A673 (cell line): ENCODE measurements around the gene NOM1.

Experiments used
- EZH2 ChIP-seq: fragments of 200-600 bp; sonication (generic); IDR thresholded peaks from 2 replicates; pipeline ENCODE4 v1.6.1; 2017; ENCODE audit warnings: borderline replicate concordance, low read depth, mild to moderate bottlenecking, mixed read lengths, antibody characterized with exemption, low read length; ENCODE audit not compliant: poor library complexity, severe bottlenecking
- TF ChIP-seq, protein P1 (sequence below): fragments of 300-800, 200-600 bp; sonication (generic); conservative IDR thresholded peaks from 2 replicates; pipeline ENCODE4 v1.5.1; 2017; ENCODE audit warnings: low read depth, mild to moderate bottlenecking, antibody characterized with exemption, low read length, moderate library complexity, mixed read lengths

GRCh38 chr7:156993925-156994235 is 44.4 kb downstream of the NOM1 start:
- TF ChIP-seq EZH2 = no peak
- TF ChIP-seq, protein P1, sequence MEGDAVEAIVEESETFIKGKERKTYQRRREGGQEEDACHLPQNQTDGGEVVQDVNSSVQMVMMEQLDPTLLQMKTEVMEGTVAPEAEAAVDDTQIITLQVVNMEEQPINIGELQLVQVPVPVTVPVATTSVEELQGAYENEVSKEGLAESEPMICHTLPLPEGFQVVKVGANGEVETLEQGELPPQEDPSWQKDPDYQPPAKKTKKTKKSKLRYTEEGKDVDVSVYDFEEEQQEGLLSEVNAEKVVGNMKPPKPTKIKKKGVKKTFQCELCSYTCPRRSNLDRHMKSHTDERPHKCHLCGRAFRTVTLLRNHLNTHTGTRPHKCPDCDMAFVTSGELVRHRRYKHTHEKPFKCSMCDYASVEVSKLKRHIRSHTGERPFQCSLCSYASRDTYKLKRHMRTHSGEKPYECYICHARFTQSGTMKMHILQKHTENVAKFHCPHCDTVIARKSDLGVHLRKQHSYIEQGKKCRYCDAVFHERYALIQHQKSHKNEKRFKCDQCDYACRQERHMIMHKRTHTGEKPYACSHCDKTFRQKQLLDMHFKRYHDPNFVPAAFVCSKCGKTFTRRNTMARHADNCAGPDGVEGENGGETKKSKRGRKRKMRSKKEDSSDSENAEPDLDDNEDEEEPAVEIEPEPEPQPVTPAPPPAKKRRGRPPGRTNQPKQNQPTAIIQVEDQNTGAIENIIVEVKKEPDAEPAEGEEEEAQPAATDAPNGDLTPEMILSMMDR = no peak
